GM18868 (cell line): ENCODE data around the gene ZNF682.
"Not testable (repeated sequence)": the region's sequence is repeated elsewhere in the genome, so short reads cannot be mapped to it uniquely, and the experiment has no call there.

Source experiments
- ATAC-seq: cut with Tn5 transposase; IDR thresholded peaks from one replicate; pipeline ENCODE4 v1.9.1; 2021; ENCODE audit warnings: mild to moderate bottlenecking, moderate library complexity; ENCODE audit not compliant: unreplicated experiment

Gene ZNF682

GRCh38 chr19:20005741-20006140, 33.6 kb downstream of the ZNF682 start:
- ATAC-seq = no peak

DNA sequence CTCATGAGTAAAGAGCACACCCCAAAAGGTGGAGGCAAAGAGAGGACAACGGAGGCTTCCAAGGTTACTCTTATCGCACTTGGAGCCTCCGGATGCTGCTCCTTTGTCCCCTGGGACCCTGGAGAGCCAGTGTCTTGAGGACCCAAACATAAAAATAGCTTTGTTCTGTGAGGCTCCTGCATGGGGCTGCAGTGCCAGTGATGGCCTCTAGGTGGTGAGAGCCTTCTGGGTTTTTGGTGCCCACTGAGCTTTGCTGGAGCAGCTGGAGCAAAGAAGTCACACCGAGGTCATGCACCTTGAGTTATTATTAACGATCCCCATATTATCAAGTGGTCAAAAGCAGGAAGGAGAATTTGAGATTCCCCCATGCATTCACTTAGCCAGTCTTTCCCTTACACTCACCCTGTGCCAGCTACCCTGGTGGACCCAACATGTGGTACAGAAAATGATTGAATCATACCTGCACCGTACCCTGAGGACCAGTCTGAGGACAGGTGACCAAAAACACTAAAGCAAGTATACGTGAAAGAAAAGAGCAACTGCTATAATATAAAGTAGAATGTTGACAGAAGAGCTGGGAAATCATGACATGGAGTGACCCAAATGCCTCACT, 41.5 kb downstream of the ZNF682 start:
- ATAC-seq = no peak

DNA sequence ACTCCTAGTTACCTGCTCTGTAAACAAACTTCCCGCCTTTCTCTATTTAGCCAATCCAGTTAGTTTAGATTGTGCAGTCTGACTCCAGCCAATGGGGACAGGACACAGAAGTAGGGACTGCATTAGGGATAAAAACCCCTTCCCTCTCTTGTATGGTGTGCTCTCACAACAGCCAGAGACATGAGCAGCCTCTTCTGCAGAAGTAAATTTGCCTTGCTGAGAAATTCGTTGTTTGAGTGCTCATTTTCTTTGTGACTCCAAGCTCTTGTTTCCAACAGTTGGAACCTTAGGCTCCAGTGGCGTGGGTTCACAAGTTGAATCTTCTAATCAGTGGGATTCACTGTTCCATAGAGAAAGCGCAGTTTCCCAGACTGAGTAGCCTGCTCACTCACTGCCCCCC, 72.4 kb downstream of the ZNF682 start:
- no peak for ATAC-seq

GRCh38 chr19:19966126-19966525, 73.2 kb downstream of the ZNF682 start:
- ATAC-seq = not testable (repeated sequence)

GRCh38 chr19:19964416-19964815, 74.9 kb downstream of the ZNF682 start:
- no peak for ATAC-seq

- ATAC-seq = not testable (repeated sequence)
Measured at GRCh38 chr19:19959151-19959799, 80.0 kb downstream of the ZNF682 start.

- ATAC-seq = not testable (repeated sequence)
Measured at GRCh38 chr19:19957766-19958165, 81.5 kb downstream of the ZNF682 start.

GRCh38 chr19:19956434-19957075, 82.8 kb downstream of the ZNF682 start:
- ATAC-seq = no peak

DNA sequence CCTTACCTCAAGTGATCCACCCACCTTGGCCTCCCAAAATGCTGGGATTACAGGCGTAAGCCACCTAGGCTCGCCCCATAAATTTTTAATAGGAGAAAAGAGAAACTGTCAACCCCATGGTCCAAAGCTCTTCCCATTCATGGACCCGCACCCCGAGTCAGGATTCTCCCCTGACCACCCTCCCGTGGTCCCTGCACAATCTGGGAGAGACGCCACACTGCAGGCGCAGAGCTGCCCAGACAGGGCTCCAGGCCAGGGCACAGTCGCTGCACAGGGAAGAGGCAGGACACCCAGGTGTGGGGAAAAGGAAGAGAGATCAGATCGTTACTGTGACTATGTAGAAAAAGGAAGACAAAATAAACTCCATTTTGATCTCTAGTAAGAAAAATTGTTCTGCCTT, 84.1 kb downstream of the ZNF682 start:
- ATAC-seq = no peak
